Mesodermal cell (in vitro differentiated cells): ENCODE data around the gene ATXN7L1.
A peak's percentile ranks its signal among the peaks of the same experiment; 100 is the strongest.

Experiments
- H3K27ac ChIP-seq: 2 replicates; pipeline ENCODE4 v1.7.0; 2013; ENCODE audit warnings: mild to moderate bottlenecking, low read depth, low read length, moderate library complexity; ENCODE audit not compliant: severe bottlenecking
- H3K36me3 ChIP-seq: 2 replicates; pipeline ENCODE4 v1.7.1; 2013; ENCODE audit warnings: mild to moderate bottlenecking, low read length, moderate library complexity; ENCODE audit not compliant: control insufficient read depth, insufficient read depth
- H3K4me1 ChIP-seq: one replicate; pipeline ENCODE4 v1.7.1; 2013; ENCODE audit warnings: mild to moderate bottlenecking, low read length; ENCODE audit not compliant: insufficient read depth, control insufficient read depth, poor library complexity, severe bottlenecking
- H3K4me3 ChIP-seq: 2 replicates; pipeline ENCODE4 v1.7.0; 2013; ENCODE audit warnings: low read length, control low read depth, mild to moderate bottlenecking; ENCODE audit not compliant: insufficient read depth, poor library complexity, severe bottlenecking; ENCODE audit errors: extremely low read depth
- H3K9me3 ChIP-seq: 2 replicates; pipeline ENCODE4 v1.7.1; 2013; ENCODE audit warnings: mild to moderate bottlenecking, low read length, moderate library complexity; ENCODE audit not compliant: control insufficient read depth
- WGBS, 2 experiments: methylation state at CpG; one replicate each; pipeline ENCODE4 v1.1.5; 2013; ENCODE audit warnings: missing lambda C conversion rate in 2 of 2; ENCODE audit not compliant: insufficient coverage in 2 of 2; 5-methylcytosine and 5-hydroxymethylcytosine counted together

ATXN7L1 gene

GRCh38 chr7:105800849-105801534 is 75.4 kb downstream of the ATXN7L1 start:
- Histone ChIP-seq H3K4me1 (peaks cover 75% of the 10 kb centered on the region), H3K9me3 (no peaks in the 10 kb centered on the region), H3K27ac (no peak overlapping the region), H3K4me3 (no peak overlapping the region), H3K36me3 (no peaks in the 10 kb centered on the region)
- 93 to 100% methylated on average over 2 to 5 of the region's 6 CpGs for WGBS, 2 experiments

- no peaks in the 10 kb centered on the region for H3K9me3 ChIP-seq
- H3K4me1 ChIP-seq, result peaks cover 69% of the 10 kb centered on the region
- peak overlapping the region; percentile 71 for H3K27ac ChIP-seq
- no peaks in the 10 kb centered on the region for H3K36me3 ChIP-seq
- no peak overlapping the region for H3K4me3 ChIP-seq
- 100% methylated on average over 1 of the region's 3 CpGs; no CpG with 5 or more reads in 1 of the 2 experiments for WGBS, 2 experiments
These were observed 76.0 kb downstream of the ATXN7L1 start for GRCh38 chr7:105800442-105800841.

GRCh38 chr7:105799677-105800076 is 76.7 kb downstream of the ATXN7L1 start:
- WGBS, 2 experiments, result 82 to 87% methylated on average over 5 to 6 of the region's 7 CpGs
- Histone ChIP-seq H3K27ac (peak overlapping the region; percentile 71), H3K4me1 (peaks cover 61% of the 10 kb centered on the region), H3K4me3 (no peak overlapping the region), H3K36me3 (no peaks in the 10 kb centered on the region), H3K9me3 (no peaks in the 10 kb centered on the region)

- H3K4me3 ChIP-seq, result no peak overlapping the region
- H3K27ac ChIP-seq, result no peak overlapping the region
- no peaks in the 10 kb centered on the region for H3K9me3 ChIP-seq
- 29 to 50% methylated on average over 1 to 2 of the region's 4 CpGs for WGBS, 2 experiments
- peaks cover 59% of the 10 kb centered on the region for H3K4me1 ChIP-seq
- no peaks in the 10 kb centered on the region for H3K36me3 ChIP-seq
These were observed 77.4 kb downstream of the ATXN7L1 start for GRCh38 chr7:105799006-105799405.

- H3K4me3 ChIP-seq, result no peak overlapping the region
- H3K4me1 ChIP-seq, result peaks cover 50% of the 10 kb centered on the region
- no peaks in the 10 kb centered on the region for H3K36me3 ChIP-seq
- H3K27ac ChIP-seq, result no peak overlapping the region
- no peaks in the 10 kb centered on the region for H3K9me3 ChIP-seq
- WGBS, 2 experiments, result no CpG with 5 or more reads among the region's 7 CpGs
These were observed 78.7 kb downstream of the ATXN7L1 start for GRCh38 chr7:105797652-105798051.

- no peaks in the 10 kb centered on the region for H3K36me3 ChIP-seq
- no peaks in the 10 kb centered on the region for H3K9me3 ChIP-seq
- H3K4me3 ChIP-seq, result no peak overlapping the region
- no peak overlapping the region for H3K27ac ChIP-seq
- 90 to 100% methylated on average over 2 of the region's 2 CpGs for WGBS, 2 experiments
- H3K4me1 ChIP-seq, result peaks cover 44% of the 10 kb centered on the region
These were observed 80.0 kb downstream of the ATXN7L1 start for GRCh38 chr7:105796365-105796764.

- no peak overlapping the region for H3K27ac ChIP-seq
- H3K4me1 ChIP-seq, result peaks cover 32% of the 10 kb centered on the region
- H3K36me3 ChIP-seq, result no peaks in the 10 kb centered on the region
- H3K9me3 ChIP-seq, result no peaks in the 10 kb centered on the region
- H3K4me3 ChIP-seq, result no peak overlapping the region
- WGBS, 2 experiments, result 91 to 94% methylated on average over 5 of the region's 8 CpGs
These were observed 81.4 kb downstream of the ATXN7L1 start for GRCh38 chr7:105794741-105795729.

- H3K4me3 ChIP-seq, result no peak overlapping the region
- H3K27ac ChIP-seq, result no peak overlapping the region
- no peaks in the 10 kb centered on the region for H3K9me3 ChIP-seq
- peaks cover 13% of the 10 kb centered on the region for H3K4me1 ChIP-seq
- WGBS, 2 experiments, result 83 to 100% methylated on average over 2 to 3 of the region's 8 CpGs
- peaks cover 7% of the 10 kb centered on the region for H3K36me3 ChIP-seq
These were observed 83.7 kb downstream of the ATXN7L1 start for GRCh38 chr7:105792488-105793370.

- H3K36me3 ChIP-seq, result peaks cover 8% of the 10 kb centered on the region
- no peak overlapping the region for H3K27ac ChIP-seq
- 91 to 95% methylated on average over 5 of the region's 8 CpGs for WGBS, 2 experiments
- H3K9me3 ChIP-seq, result no peaks in the 10 kb centered on the region
- H3K4me1 ChIP-seq, result peaks cover 5% of the 10 kb centered on the region
- no peak overlapping the region for H3K4me3 ChIP-seq
These were observed 84.5 kb downstream of the ATXN7L1 start for GRCh38 chr7:105791926-105792325.

- Histone ChIP-seq H3K4me3 (no peak overlapping the region), H3K4me1 (no peaks in the 10 kb centered on the region), H3K27ac (no peak overlapping the region), H3K36me3 (peaks cover 8% of the 10 kb centered on the region), H3K9me3 (no peaks in the 10 kb centered on the region)
- 86 to 93% methylated on average over 2 of the region's 3 CpGs for WGBS, 2 experiments
These were observed 85.4 kb downstream of the ATXN7L1 start for GRCh38 chr7:105790996-105791395.
